Mammary epithelial cell (primary cell): Measurements from ENCODE around the gene FDXR.

Experiments
- CTCF ChIP-seq, 2 donors: IDR thresholded peaks in 1 of 2; conservative IDR thresholded peaks in 1 of 2; 2 replicates each; pipeline ENCODE4 v1.5.1; 2011 to 2012; ENCODE audit warnings: inconsistent platforms in 2 of 2, low read length in 2 of 2, mild to moderate bottlenecking in 2 of 2, control low read depth in 1 of 2, low read depth in 1 of 2; ENCODE audit not compliant: insufficient read depth in 1 of 2; ENCODE audit errors: extremely low read depth in 1 of 2
- EZH2 ChIP-seq: IDR thresholded peaks from 2 replicates; pipeline ENCODE4 v1.6.1; 2012; ENCODE audit warnings: low read length, inconsistent platforms, borderline replicate concordance

DNA sequence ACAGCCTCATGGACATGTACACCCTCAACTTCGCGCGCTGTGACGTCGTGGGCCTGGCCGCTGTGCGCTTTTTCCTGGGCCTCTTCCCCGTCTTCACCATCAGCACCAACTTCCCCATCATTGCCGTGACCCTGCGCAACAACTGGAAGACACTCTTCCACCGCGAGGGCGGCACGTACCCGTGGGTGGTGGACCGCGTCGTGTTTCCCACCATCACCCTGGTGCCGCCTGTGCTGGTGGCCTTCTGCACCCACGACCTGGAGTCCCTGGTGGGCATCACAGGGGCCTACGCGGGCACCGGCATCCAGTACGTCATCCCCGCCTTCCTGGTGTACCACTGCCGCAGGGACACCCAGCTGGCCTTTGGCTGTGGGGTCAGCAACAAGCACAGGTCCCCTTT lies 36.6 kb downstream of the FDXR start:
- no peak for TF ChIP-seq EZH2
- no peak for TF ChIP-seq CTCF (conservative IDR thresholded peaks at IDR 0.05 in 1 of 2, IDR thresholded peaks at IDR 0.05 in 1 of 2; ENCODE audit: extremely low read depth in 1 of 2, insufficient read depth in 1 of 2, low read depth in 1 of 2, low read length in 2 of 2)
